HepG2 (cell line): ENCODE results near the gene KCNRG. TPM values are rescaled to one million over a fixed set of nuclear protein-coding genes. Genes with fewer than 3 reads are reported as not detected.

Experiments used
- FOSL2 ChIP-seq: sonication (generic); formaldehyde crosslinking; IDR thresholded peaks from 2 replicates; pipeline ENCODE4 v1.4.0; 2020; ENCODE audit warnings: missing genetic modification reagents
- FOXK2 ChIP-seq: fragments of 450-650 bp; IDR thresholded peaks from 2 replicates; pipeline ENCODE4 v1.6.1; 2016
- HDAC1 ChIP-seq: sonication (generic); formaldehyde crosslinking; IDR thresholded peaks from 2 replicates; pipeline ENCODE4 v1.5.1; 2020; ENCODE audit warnings: mild to moderate bottlenecking, missing genetic modification reagents
- LCORL ChIP-seq, 2 experiments: fragments of 450-650 bp in 1 of 2; sonication (generic) in 1 of 2; formaldehyde crosslinking in 1 of 2; IDR thresholded peaks; 2 replicates each; pipeline versions ENCODE4 v1.5.0 to v1.6.1; 2017 to 2020; ENCODE audit warnings: antibody characterized with exemption in 1 of 2, missing genetic modification reagents in 1 of 2
- PLRG1 ChIP-seq: fragments of 450-650 bp; conservative IDR thresholded peaks from 2 replicates; pipeline ENCODE4 v1.6.1; 2016
- SMARCC2 ChIP-seq: fragments of 450-650 bp; IDR thresholded peaks from 2 replicates; pipeline ENCODE4 v1.6.1; 2017; ENCODE audit warnings: antibody characterized with exemption, mild to moderate bottlenecking
- ZBTB43 ChIP-seq: sonication (generic); formaldehyde crosslinking; conservative IDR thresholded peaks from 2 replicates; pipeline ENCODE4 v1.4.0; 2020; ENCODE audit warnings: missing genetic modification reagents
- ZNF232 ChIP-seq: sonication (generic); formaldehyde crosslinking; IDR thresholded peaks from 2 replicates; pipeline ENCODE4 v1.4.0; 2020; ENCODE audit warnings: missing genetic modification reagents, borderline replicate concordance
- ZNF605 ChIP-seq: sonication (generic); formaldehyde crosslinking; IDR thresholded peaks from 2 replicates; pipeline ENCODE4 v1.8.0; 2022; ENCODE audit warnings: mild to moderate bottlenecking, missing genetic modification reagents
- ZSCAN22 ChIP-seq: sonication (generic); formaldehyde crosslinking; IDR thresholded peaks from 2 replicates; pipeline ENCODE4 v1.4.0; 2020; ENCODE audit warnings: mild to moderate bottlenecking, missing genetic modification reagents
- ZSCAN30 ChIP-seq: sonication (generic); formaldehyde crosslinking; IDR thresholded peaks from 2 replicates; pipeline ENCODE4 v1.5.0; 2020; ENCODE audit warnings: mild to moderate bottlenecking, missing genetic modification reagents
- polyA plus RNA-seq, 8 experiments: library from polyadenylated mRNA; depleted of rRNA in 3 of 8; stranded (reverse) in 7 of 8; unstranded in 1 of 8; fragments of >200 nt; fragmentation: Illumina TruSeq in 4 of 8; extraction: Trizol in 4 of 8; gene quantifications; 2 replicates each; pipeline versions ENCODE4 v1.2.1 to v1.2.3, GENCODE V29; 2011 to 2016; ENCODE audit warnings: low read depth in 4 of 8, missing spikeins in 1 of 8, mixed read lengths in 1 of 8; ENCODE audit not compliant: insufficient read depth in 1 of 8
- total RNA-seq, 5 experiments: library from RNA; depleted of rRNA; stranded (reverse); fragments of >200 nt; fragmentation: Illumina TruSeq; extraction: Trizol; gene quantifications; 2 replicates each; pipeline ENCODE4 v1.2.3, GENCODE V29; 2016; ENCODE audit warnings: low read depth in 1 of 5
- TF ChIP-seq, protein P1 (sequence below): sonication (generic); formaldehyde crosslinking; IDR thresholded peaks from 2 replicates; pipeline ENCODE4 v1.4.0; 2020; ENCODE audit warnings: mild to moderate bottlenecking, low read depth, missing genetic modification reagents
- TF ChIP-seq, protein P2 (sequence below): sonication (generic); formaldehyde crosslinking; IDR thresholded peaks from 2 replicates; pipeline ENCODE4 v1.4.0; 2020; ENCODE audit warnings: missing genetic modification reagents, borderline replicate concordance
- TF ChIP-seq, protein P3 (sequence below): sonication (generic); formaldehyde crosslinking; IDR thresholded peaks from 2 replicates; pipeline ENCODE4 v1.8.1; 2023; ENCODE audit warnings: missing genetic modification reagents, inconsistent platforms, borderline replicate concordance
- TF ChIP-seq, protein P4 (sequence below): sonication (generic); formaldehyde crosslinking; IDR thresholded peaks from 2 replicates; pipeline ENCODE4 v1.5.0; 2020; ENCODE audit warnings: mild to moderate bottlenecking, missing genetic modification reagents, moderate library complexity
- TF ChIP-seq, protein P5 (sequence below): IDR thresholded peaks from 2 replicates; pipeline ENCODE4 v1.6.1; 2016; ENCODE audit warnings: control low read depth

Gene KCNRG
- total and polyA plus RNA-seq, 2 of the 13 experiments (the other 11 are each of a cell fraction or from before 2014, with no cell fraction given), result 1.0 to 1.5 TPM

DNA sequence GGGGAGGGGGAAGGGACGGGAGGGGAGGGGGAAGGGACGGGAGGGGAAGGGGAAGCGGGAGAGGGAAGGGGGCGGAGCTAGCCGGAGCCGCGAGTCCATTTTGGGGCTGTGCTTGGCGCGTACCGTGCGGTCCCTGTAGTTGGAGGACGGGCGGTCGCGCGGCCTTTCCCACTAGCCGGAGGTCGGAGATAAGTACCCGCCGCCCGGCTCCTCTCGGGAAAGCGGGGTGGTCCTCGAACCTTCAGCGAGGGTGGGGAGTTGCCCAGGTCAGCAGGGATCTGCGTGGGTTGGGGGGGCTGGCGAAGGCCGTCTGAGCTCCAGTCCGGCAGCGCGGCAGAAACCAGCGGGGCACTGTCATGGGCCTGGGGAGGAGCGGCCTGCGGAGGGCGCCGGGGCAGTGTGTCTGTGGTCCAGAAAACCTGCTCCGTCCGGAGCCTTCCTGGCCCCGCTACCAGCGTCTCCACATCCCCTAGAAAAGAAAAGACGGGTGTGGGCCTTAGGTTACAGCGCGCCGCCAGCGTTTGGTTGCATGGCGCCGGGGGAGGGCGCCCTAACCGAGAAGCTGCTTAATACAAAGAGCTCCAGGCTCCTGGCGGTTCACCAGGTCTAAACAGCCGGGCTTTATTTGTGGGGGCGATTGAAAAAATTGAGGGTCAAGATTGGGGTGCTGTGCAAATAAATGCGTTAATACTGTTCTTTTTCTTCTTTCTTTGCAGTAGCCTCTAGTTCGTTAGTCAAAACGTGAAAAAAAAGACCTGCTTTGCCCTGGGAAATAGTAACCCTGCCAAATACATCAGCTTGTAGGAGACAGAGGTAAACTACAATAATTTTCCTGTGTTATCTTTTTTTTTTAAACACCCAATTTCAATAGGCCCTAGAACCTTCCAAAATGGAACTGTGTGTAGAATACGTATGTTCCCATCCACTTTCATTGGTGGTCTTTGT is 18.0 kb upstream of the KCNRG start, which contains the start of gene TRIM13 (continued):
- TF ChIP-seq, protein P1, sequence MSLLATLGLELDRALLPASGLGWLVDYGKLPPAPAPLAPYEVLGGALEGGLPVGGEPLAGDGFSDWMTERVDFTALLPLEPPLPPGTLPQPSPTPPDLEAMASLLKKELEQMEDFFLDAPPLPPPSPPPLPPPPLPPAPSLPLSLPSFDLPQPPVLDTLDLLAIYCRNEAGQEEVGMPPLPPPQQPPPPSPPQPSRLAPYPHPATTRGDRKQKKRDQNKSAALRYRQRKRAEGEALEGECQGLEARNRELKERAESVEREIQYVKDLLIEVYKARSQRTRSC (CRISPR knock-in tag), result no peak
- 0 out of 2 replicates have a peak, but pooled peaks have one; percentile 19 for TF ChIP-seq ZBTB43
- TF ChIP-seq, protein P2, sequence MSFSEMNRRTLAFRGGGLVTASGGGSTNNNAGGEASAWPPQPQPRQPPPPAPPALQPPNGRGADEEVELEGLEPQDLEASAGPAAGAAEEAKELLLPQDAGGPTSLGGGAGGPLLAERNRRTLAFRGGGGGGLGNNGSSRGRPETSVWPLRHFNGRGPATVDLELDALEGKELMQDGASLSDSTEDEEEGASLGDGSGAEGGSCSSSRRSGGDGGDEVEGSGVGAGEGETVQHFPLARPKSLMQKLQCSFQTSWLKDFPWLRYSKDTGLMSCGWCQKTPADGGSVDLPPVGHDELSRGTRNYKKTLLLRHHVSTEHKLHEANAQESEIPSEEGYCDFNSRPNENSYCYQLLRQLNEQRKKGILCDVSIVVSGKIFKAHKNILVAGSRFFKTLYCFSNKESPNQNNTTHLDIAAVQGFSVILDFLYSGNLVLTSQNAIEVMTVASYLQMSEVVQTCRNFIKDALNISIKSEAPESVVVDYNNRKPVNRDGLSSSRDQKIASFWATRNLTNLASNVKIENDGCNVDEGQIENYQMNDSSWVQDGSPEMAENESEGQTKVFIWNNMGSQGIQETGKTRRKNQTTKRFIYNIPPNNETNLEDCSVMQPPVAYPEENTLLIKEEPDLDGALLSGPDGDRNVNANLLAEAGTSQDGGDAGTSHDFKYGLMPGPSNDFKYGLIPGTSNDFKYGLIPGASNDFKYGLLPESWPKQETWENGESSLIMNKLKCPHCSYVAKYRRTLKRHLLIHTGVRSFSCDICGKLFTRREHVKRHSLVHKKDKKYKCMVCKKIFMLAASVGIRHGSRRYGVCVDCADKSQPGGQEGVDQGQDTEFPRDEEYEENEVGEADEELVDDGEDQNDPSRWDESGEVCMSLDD (CRISPR knock-in tag), result peak; percentile 74
- TF ChIP-seq LCORL (IDR thresholded peaks at IDR 0.05), result no peak
- peak; percentile 10; the same call in 1 of the 2 replicates for TF ChIP-seq LCORL (CRISPR knock-in tag; IDR thresholded peaks at IDR 0.05)
- TF ChIP-seq, protein P3, sequence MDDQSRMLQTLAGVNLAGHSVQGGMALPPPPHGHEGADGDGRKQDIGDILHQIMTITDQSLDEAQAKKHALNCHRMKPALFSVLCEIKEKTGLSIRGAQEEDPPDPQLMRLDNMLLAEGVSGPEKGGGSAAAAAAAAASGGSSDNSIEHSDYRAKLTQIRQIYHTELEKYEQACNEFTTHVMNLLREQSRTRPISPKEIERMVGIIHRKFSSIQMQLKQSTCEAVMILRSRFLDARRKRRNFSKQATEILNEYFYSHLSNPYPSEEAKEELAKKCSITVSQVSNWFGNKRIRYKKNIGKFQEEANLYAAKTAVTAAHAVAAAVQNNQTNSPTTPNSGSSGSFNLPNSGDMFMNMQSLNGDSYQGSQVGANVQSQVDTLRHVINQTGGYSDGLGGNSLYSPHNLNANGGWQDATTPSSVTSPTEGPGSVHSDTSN (CRISPR knock-in tag), result no peak; the same call in 1 of the 2 replicates
- TF ChIP-seq, protein P4, sequence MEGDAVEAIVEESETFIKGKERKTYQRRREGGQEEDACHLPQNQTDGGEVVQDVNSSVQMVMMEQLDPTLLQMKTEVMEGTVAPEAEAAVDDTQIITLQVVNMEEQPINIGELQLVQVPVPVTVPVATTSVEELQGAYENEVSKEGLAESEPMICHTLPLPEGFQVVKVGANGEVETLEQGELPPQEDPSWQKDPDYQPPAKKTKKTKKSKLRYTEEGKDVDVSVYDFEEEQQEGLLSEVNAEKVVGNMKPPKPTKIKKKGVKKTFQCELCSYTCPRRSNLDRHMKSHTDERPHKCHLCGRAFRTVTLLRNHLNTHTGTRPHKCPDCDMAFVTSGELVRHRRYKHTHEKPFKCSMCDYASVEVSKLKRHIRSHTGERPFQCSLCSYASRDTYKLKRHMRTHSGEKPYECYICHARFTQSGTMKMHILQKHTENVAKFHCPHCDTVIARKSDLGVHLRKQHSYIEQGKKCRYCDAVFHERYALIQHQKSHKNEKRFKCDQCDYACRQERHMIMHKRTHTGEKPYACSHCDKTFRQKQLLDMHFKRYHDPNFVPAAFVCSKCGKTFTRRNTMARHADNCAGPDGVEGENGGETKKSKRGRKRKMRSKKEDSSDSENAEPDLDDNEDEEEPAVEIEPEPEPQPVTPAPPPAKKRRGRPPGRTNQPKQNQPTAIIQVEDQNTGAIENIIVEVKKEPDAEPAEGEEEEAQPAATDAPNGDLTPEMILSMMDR, result peak; percentile 85
- no peak for TF ChIP-seq PLRG1
- TF ChIP-seq ZNF232 (CRISPR knock-in tag), result peak; percentile 61; the same call in 1 of the 2 replicates
- peak; percentile 61 for TF ChIP-seq HDAC1 (CRISPR knock-in tag)
- TF ChIP-seq, protein P5, sequence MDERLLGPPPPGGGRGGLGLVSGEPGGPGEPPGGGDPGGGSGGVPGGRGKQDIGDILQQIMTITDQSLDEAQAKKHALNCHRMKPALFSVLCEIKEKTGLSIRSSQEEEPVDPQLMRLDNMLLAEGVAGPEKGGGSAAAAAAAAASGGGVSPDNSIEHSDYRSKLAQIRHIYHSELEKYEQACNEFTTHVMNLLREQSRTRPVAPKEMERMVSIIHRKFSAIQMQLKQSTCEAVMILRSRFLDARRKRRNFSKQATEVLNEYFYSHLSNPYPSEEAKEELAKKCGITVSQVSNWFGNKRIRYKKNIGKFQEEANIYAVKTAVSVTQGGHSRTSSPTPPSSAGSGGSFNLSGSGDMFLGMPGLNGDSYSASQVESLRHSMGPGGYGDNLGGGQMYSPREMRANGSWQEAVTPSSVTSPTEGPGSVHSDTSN (CRISPR knock-in tag), result no peak
- no peak for TF ChIP-seq ZSCAN22 (CRISPR knock-in tag)
- TF ChIP-seq FOSL2 (CRISPR knock-in tag), result peak; percentile 23; the same call in 1 of the 2 replicates
- no peak for TF ChIP-seq ZNF605 (CRISPR knock-in tag)
- no peak for TF ChIP-seq FOXK2
- no peak for TF ChIP-seq SMARCC2
- TF ChIP-seq ZSCAN30, result no peak
